ENCODE measurements around the gene FAM163A. TPM values are rescaled to one million over a fixed set of nuclear protein-coding genes. Genes with fewer than 3 reads are reported as not detected.

Gene FAM163A
- total and polyA plus RNA-seq, 9 of the 15 experiments (the other 6 are each of a cell fraction or from before 2014, with no cell fraction given): not detected

DNA sequence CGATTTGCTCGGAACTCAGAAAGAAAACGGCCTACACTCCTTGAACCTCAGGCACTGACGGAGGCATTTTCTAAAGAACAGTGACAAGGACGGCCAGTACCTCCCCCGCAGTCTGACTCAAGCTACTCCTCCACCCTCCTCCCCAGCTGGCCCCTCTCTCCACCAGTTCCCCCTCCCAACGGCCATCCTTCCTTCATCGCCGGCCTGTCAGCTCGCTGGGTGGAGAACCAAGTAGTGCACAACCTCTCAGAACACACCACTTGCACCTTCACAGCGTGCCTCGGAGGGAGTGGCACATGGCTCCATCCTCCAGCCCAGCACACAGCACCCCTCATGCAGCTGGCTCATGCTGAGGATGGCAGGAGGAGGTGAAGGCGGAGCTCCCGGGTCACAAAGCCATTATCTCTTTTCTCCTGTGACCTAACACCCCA, 75.7 kb downstream of the FAM163A start (continued):
- TF ChIP-seq GMEB1 (CRISPR knock-in tag; IDR thresholded peaks at IDR 0.05) (no peak), XRCC4 (IDR thresholded peaks at IDR 0.05; ENCODE audit: extremely low read depth, insufficient read depth, insufficient read length) (no peak), ZNF780A (CRISPR knock-in tag; IDR thresholded peaks at IDR 0.05) (no peak), MAFK (IDR thresholded peaks at IDR 0.05; ENCODE audit: low read length) (no peak), ESRRB (CRISPR knock-in tag; IDR thresholded peaks at IDR 0.05; ENCODE audit: borderline replicate concordance) (no peak), ZKSCAN1 (IDR thresholded peaks at IDR 0.05; ENCODE audit: low read depth, low read length) (no peak), HDAC1 (IDR thresholded peaks at IDR 0.05) (peak in 1 of 2 experiments; percentile 84; a peak in 2 of 4 replicates), KDM2B (CRISPR knock-in tag; IDR thresholded peaks at IDR 0.05) (no peak), NONO (IDR thresholded peaks at IDR 0.05; ENCODE audit: low read depth in 2 of 2, low read length in 1 of 2) (no peak), ZNF75A (CRISPR knock-in tag; IDR thresholded peaks at IDR 0.05) (no peak), GTF2E2 (tag; IDR thresholded peaks at IDR 0.05) (no peak), CBFA2T3 (IDR thresholded peaks at IDR 0.05) (peak; percentile 70), NFE2L1 (tag; IDR thresholded peaks at IDR 0.05; ENCODE audit: borderline replicate concordance, low read depth) (no peak), KLF6 (CRISPR knock-in tag; IDR thresholded peaks at IDR 0.05; ENCODE audit: borderline replicate concordance) (no peak; the same call in 1 of the 2 replicates), TEAD4 (IDR thresholded peaks at IDR 0.05; ENCODE audit: low read length) (no peak), TEAD4 (CRISPR knock-in tag; IDR thresholded peaks at IDR 0.05; ENCODE audit: borderline replicate concordance) (no peak), NFE2 (IDR thresholded peaks at IDR 0.05; ENCODE audit: low read depth) (0 out of 2 replicates have a peak, but pooled peaks have one; percentile 37), PHTF2 (CRISPR knock-in tag; IDR thresholded peaks at IDR 0.05) (no peak), BACH1 (tag; IDR thresholded peaks at IDR 0.05) (no peak), ZNF253 (CRISPR knock-in tag; conservative IDR thresholded peaks at IDR 0.05) (no peak), STAG1 (CRISPR knock-in tag; IDR thresholded peaks at IDR 0.05; ENCODE audit: borderline replicate concordance) (no peak), ETV6 (IDR thresholded peaks at IDR 0.05; ENCODE audit: borderline replicate concordance in 1 of 2, low read depth in 2 of 2, low read length in 1 of 2) (no peak), ETV6 (CRISPR knock-in tag; IDR thresholded peaks at IDR 0.05; ENCODE audit: borderline replicate concordance) (no peak), HDGF (IDR thresholded peaks at IDR 0.05) (peak; percentile 46; the same call in 1 of the 2 replicates)
- TF ChIP-seq, protein P1, sequence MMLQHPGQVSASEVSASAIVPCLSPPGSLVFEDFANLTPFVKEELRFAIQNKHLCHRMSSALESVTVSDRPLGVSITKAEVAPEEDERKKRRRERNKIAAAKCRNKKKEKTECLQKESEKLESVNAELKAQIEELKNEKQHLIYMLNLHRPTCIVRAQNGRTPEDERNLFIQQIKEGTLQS (IDR thresholded peaks at IDR 0.05): peak; percentile 82
- TF ChIP-seq, protein P1 (CRISPR knock-in tag; conservative IDR thresholded peaks at IDR 0.05): no peak
- TF ChIP-seq, protein P2, sequence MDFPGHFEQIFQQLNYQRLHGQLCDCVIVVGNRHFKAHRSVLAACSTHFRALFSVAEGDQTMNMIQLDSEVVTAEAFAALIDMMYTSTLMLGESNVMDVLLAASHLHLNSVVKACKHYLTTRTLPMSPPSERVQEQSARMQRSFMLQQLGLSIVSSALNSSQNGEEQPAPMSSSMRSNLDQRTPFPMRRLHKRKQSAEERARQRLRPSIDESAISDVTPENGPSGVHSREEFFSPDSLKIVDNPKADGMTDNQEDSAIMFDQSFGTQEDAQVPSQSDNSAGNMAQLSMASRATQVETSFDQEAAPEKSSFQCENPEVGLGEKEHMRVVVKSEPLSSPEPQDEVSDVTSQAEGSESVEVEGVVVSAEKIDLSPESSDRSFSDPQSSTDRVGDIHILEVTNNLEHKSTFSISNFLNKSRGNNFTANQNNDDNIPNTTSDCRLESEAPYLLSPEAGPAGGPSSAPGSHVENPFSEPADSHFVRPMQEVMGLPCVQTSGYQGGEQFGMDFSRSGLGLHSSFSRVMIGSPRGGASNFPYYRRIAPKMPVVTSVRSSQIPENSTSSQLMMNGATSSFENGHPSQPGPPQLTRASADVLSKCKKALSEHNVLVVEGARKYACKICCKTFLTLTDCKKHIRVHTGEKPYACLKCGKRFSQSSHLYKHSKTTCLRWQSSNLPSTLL (IDR thresholded peaks at IDR 0.05): no peak
